ENCODE results near the gene ABI3.
"Not testable (repeated sequence)": the region's sequence is repeated elsewhere in the genome, so short reads cannot be mapped to it uniquely, and the experiment has no call there.

ABI3 gene

DNA sequence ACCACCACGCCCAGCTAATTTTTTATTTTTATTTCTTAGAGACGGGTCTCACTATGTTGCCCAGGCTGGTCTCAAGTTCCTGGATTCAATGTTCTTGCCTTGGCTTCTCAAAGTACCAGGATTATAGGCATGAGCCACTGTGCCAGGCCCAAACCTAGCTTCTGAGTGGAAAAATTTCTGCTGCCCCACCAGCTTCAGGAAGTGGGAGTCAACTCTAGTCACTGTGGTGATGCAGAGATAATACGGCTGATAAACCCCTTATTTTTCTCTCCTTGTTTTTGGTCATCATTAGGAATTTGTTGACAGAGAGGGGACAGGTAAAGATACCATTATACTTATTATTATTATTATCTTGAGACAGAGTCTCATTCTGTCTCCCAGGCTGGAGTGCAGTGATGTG is 47.9 kb downstream of the ABI3 start:
- DNase-seq: no peak

DNA sequence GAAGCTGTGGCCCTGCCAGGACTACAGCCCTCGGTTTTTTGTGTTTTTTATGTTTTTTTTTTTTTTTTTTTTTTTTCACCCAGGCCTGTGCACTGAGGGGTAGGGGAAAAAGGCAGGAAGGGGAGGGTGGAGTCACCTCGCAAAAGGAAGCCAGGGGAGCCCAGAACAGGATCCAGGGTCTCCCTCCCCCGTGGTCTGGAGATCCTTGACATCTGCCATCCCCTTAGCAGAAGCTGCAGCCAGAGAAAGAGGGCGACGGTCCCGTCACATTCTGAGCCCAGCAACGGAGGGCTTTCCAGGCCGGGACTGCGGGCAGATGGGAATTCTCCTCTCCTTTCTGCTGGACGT is 49.1 kb downstream of the ABI3 start:
- no peak for DNase-seq

DNA sequence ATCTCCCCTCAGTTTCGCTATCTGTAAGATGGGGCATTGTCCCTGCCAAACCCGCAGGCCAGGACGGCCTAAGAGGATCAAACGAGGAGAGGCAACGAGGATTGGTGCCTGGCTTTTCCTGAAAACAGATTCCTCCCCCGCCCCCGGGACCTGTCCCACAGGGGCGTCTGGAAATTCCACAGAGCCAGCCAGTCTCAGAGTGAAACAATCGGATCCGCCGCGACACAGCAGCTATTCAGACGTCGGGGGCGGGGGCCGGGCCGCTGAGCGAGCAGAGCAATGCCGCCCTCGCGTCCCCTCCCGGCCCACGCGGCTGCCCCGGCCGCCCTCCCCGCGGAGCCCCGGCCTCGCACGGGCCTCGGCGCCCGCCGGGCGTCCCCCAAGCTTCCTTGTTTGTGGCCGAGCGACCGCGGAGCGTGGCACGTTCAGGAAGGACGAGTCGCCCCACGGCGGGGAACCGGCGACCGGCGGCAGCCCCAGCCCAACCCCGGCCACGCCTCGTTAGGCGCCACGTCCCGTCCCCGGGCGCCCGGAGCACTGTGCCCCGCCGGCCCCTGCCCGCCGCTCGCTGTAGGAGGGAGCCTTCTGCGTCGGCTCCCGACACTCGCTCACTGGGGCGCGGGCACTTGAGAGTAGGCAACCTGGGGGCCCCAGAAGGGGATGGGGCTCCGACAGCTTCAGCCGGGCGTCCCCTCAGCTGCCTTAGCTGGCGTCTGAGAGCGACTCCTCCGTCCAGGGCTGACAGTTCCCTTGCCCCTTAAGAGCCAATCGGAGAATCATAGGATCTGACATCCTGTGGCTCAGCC is 49.7 kb downstream of the ABI3 start:
- peak; percentile 70 for DNase-seq

DNA sequence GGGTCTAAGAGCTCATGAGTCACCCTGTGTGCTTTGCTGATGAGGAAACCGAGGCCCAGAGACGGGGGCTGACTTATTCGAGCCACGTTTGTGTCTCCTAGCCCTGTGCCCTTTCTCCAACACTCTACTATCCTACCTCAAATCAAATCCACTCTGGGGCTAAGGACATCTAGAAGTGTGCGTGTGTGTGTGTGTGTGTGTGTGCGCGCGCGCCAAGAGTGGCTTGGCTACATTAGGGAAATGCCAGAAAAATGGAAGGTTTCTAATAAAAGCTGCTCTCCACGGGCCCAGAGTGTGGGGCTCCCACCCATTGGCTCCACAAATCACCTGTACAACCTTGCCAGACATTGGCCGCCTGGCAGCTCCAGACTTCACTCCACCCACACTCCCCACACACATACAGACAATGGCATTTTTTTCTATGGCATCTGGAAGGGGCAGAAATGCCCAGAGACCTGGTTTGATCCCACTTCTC is 50.3 kb downstream of the ABI3 start:
- DNase-seq: no peak

DNA sequence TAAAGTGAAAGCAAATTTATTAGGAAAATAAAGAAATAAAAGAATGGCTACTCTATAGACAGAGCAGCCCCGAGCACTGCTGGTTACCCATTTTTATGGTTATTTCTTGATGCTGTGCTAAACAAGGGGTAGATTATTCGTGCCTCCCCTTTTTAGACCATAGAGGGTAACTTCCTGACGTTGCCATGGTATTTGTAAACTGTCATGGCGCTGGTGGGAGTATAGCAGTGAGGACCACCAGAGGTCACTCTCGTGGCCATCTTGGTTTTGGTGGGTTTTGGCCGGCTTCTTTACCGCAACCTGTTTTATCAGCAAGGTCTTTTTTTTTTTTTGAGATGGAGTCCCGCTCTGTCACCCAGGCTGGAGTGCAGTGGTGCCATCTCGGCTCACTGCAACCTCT is 51.0 kb downstream of the ABI3 start:
- DNase-seq: not testable (repeated sequence)

DNA sequence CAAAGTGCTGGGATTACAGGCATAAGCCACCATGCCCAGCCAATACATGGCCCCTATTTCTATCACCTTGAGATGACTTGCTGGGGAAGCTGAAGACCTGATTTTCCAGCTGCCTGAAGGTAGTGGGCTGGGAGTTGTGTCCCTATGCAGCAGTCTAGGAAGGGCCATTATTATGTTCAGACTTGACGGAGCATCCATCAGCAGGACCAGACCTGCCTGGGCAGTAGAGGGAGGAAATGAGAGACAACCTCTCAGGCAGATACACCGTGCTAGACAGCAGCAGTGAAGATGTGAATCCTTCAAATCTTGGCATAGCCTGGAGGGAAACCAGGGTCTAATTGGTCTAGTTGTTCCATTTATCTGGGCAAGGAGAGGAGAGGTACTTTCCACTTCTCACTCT is 55.7 kb downstream of the ABI3 start:
- DNase-seq: no peak

DNA sequence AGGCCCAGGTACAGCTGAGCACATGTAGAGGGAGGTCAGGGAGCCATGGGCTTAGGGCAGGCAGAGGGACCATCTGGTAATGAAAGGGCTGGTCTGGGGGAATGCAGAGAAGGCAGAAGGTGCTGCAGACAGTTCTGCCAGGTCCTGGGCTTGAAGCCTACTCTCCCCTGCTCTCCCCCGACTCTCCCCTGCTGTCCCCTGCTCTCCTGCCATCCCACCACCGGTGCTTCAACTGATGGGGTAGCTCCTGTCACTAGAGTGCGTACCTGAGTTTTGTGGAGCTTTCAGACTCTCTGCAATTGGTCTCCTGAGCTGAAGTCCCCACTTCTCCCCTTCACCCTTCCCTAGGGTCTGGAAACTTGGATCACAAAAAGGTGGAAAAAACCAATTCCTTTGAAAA is 57.4 kb downstream of the ABI3 start:
- no peak for DNase-seq

DNA sequence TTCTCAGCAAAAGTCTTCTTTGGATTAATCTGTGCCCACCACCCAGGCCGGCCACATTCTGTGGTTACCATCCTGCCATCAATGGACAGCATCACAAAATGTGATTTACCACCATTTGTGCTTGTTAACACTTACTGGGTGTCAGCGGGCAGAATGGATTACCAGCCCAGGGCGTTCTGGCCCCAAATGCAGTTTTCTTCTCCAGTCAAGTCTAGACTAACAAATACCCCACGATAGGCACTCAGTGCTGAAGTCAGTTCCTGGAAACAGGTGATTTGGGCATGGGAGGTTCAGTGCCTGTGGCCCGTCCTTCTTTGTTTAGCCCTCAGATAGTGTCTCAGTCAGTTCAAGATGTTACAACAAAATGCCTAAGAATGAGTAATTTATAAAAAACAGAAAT is 58.8 kb downstream of the ABI3 start:
- DNase-seq: no peak
